HCT116 (cell line): ENCODE data around the gene HTRA3.

ENCODE experiments used
- CEBPB ChIP-seq: IDR thresholded peaks from 2 replicates; pipeline ENCODE4 v1.6.1; 2012; ENCODE audit warnings: low read depth
- EZH2 ChIP-seq: fragments of 200-600 bp; sonication (generic); IDR thresholded peaks from 2 replicates; pipeline ENCODE4 v1.6.1; 2017; ENCODE audit warnings: antibody characterized with exemption, mixed run types
- EZH2phosphoT487 ChIP-seq: fragments of 200-600 bp; IDR thresholded peaks from 2 replicates; pipeline ENCODE4 v1.6.1; 2018; ENCODE audit warnings: antibody characterized with exemption, borderline replicate concordance
- FOSL1 ChIP-seq: IDR thresholded peaks from 2 replicates; pipeline ENCODE4 v1.6.1; 2012; ENCODE audit warnings: low read depth
- JUND ChIP-seq: IDR thresholded peaks from 2 replicates; pipeline ENCODE4 v1.6.1; 2012
- POLR2A ChIP-seq: IDR thresholded peaks from 2 replicates; pipeline ENCODE4 v1.7.0; 2011; ENCODE audit warnings: borderline replicate concordance; ENCODE audit not compliant: insufficient read depth, insufficient read length; ENCODE audit errors: extremely low read depth
- POLR2AphosphoS5 ChIP-seq: IDR thresholded peaks from 2 replicates; pipeline ENCODE4 v1.6.1; 2011; ENCODE audit warnings: mild to moderate bottlenecking, low read depth, low read length, moderate library complexity
- SIN3A ChIP-seq: IDR thresholded peaks from 2 replicates; pipeline ENCODE4 v1.6.1; 2012; ENCODE audit warnings: low read depth
- ZFX ChIP-seq: fragments of 450-650 bp; IDR thresholded peaks from 2 replicates; pipeline ENCODE4 v1.6.1; 2017
- ZNF274 ChIP-seq: fragments of 200-500 bp; sonication (Bioruptor generic); IDR thresholded peaks from 2 replicates; pipeline ENCODE4 v1.6.1; 2014; ENCODE audit warnings: mild to moderate bottlenecking, low read depth, low read length, inconsistent platforms
- TF ChIP-seq, protein P1 (sequence below), 3 experiments: fragments of 200-600 bp in 1 of 3; sonication (generic) in 1 of 3; IDR thresholded peaks in 2 of 3; conservative IDR thresholded peaks in 1 of 3; 2 replicates each; pipeline ENCODE4 v1.5.1; 2012 to 2017; ENCODE audit warnings: low read depth in 2 of 3, low read length in 2 of 3, antibody characterized with exemption in 1 of 3, borderline replicate concordance in 1 of 3, control low read depth in 1 of 3, mild to moderate bottlenecking in 1 of 3, mixed read lengths in 1 of 3, mixed run types in 1 of 3, moderate library complexity in 1 of 3; ENCODE audit not compliant: insufficient read depth in 1 of 3
- TF ChIP-seq, protein P2 (sequence below): IDR thresholded peaks from 2 replicates; pipeline ENCODE4 v1.6.1; 2012; ENCODE audit warnings: low read depth
- TF ChIP-seq, protein P3 (sequence below): IDR thresholded peaks from 2 replicates; pipeline ENCODE4 v1.6.1; 2012
- TF ChIP-seq, protein P4 (sequence below): IDR thresholded peaks from 2 replicates; pipeline ENCODE4 v1.6.1; 2011; ENCODE audit warnings: mild to moderate bottlenecking, low read length, moderate library complexity; ENCODE audit not compliant: insufficient replicate concordance; ENCODE audit errors: extremely low read depth

- TF ChIP-seq, protein P1, sequence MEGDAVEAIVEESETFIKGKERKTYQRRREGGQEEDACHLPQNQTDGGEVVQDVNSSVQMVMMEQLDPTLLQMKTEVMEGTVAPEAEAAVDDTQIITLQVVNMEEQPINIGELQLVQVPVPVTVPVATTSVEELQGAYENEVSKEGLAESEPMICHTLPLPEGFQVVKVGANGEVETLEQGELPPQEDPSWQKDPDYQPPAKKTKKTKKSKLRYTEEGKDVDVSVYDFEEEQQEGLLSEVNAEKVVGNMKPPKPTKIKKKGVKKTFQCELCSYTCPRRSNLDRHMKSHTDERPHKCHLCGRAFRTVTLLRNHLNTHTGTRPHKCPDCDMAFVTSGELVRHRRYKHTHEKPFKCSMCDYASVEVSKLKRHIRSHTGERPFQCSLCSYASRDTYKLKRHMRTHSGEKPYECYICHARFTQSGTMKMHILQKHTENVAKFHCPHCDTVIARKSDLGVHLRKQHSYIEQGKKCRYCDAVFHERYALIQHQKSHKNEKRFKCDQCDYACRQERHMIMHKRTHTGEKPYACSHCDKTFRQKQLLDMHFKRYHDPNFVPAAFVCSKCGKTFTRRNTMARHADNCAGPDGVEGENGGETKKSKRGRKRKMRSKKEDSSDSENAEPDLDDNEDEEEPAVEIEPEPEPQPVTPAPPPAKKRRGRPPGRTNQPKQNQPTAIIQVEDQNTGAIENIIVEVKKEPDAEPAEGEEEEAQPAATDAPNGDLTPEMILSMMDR (IDR thresholded peaks at IDR 0.05 in 2 of 3, conservative IDR thresholded peaks at IDR 0.05 in 1 of 3; ENCODE audit: borderline replicate concordance in 1 of 3, insufficient read depth in 1 of 3, low read depth in 2 of 3, low read length in 2 of 3), result no peak
- TF ChIP-seq, protein P2, sequence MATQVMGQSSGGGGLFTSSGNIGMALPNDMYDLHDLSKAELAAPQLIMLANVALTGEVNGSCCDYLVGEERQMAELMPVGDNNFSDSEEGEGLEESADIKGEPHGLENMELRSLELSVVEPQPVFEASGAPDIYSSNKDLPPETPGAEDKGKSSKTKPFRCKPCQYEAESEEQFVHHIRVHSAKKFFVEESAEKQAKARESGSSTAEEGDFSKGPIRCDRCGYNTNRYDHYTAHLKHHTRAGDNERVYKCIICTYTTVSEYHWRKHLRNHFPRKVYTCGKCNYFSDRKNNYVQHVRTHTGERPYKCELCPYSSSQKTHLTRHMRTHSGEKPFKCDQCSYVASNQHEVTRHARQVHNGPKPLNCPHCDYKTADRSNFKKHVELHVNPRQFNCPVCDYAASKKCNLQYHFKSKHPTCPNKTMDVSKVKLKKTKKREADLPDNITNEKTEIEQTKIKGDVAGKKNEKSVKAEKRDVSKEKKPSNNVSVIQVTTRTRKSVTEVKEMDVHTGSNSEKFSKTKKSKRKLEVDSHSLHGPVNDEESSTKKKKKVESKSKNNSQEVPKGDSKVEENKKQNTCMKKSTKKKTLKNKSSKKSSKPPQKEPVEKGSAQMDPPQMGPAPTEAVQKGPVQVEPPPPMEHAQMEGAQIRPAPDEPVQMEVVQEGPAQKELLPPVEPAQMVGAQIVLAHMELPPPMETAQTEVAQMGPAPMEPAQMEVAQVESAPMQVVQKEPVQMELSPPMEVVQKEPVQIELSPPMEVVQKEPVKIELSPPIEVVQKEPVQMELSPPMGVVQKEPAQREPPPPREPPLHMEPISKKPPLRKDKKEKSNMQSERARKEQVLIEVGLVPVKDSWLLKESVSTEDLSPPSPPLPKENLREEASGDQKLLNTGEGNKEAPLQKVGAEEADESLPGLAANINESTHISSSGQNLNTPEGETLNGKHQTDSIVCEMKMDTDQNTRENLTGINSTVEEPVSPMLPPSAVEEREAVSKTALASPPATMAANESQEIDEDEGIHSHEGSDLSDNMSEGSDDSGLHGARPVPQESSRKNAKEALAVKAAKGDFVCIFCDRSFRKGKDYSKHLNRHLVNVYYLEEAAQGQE, result no peak
- TF ChIP-seq, protein P3, sequence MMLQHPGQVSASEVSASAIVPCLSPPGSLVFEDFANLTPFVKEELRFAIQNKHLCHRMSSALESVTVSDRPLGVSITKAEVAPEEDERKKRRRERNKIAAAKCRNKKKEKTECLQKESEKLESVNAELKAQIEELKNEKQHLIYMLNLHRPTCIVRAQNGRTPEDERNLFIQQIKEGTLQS, result no peak
- TF ChIP-seq POLR2A (no peak), FOSL1 (no peak), POLR2AphosphoS5 (no peak), EZH2 (no peak), SIN3A (no peak), ZFX (no peak), EZH2phosphoT487 (no peak), JUND (no peak), ZNF274 (no peak), CEBPB (no peak)
- TF ChIP-seq, protein P4, sequence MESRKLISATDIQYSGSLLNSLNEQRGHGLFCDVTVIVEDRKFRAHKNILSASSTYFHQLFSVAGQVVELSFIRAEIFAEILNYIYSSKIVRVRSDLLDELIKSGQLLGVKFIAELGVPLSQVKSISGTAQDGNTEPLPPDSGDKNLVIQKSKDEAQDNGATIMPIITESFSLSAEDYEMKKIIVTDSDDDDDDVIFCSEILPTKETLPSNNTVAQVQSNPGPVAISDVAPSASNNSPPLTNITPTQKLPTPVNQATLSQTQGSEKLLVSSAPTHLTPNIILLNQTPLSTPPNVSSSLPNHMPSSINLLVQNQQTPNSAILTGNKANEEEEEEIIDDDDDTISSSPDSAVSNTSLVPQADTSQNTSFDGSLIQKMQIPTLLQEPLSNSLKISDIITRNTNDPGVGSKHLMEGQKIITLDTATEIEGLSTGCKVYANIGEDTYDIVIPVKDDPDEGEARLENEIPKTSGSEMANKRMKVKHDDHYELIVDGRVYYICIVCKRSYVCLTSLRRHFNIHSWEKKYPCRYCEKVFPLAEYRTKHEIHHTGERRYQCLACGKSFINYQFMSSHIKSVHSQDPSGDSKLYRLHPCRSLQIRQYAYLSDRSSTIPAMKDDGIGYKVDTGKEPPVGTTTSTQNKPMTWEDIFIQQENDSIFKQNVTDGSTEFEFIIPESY, result no peak
Observed at GRCh38 chr4:8220661-8221450, 48.7 kb upstream of the HTRA3 start.
